Suprapubic skin (tissue), 4 donors: ENCODE results near the gene HADHB. TPM values are rescaled to one million over a fixed set of nuclear protein-coding genes. Genes with fewer than 3 reads are reported as not detected.

ENCODE experiments used
- DNase-seq, 2 donors: peaks; one replicate each; pipeline ENCODE4 v3.0.0-alpha.2; 2019; ENCODE audit warnings: low spot score in 2 of 2
- H3K27ac ChIP-seq: fragments of 200-600 bp; sonication (generic); one replicate; pipeline ENCODE4 v1.5.1; 2019
- H3K27me3 ChIP-seq: fragments of 200-600 bp; sonication (generic); one replicate; pipeline ENCODE4 v1.5.1; 2019
- H3K36me3 ChIP-seq: fragments of 200-600 bp; sonication (generic); one replicate; pipeline ENCODE4 v1.5.1; 2019
- H3K4me1 ChIP-seq: fragments of 200-600 bp; sonication (generic); one replicate; pipeline ENCODE4 v1.5.1; 2019
- H3K4me3 ChIP-seq: fragments of 200-600 bp; sonication (generic); one replicate; pipeline ENCODE4 v1.5.1; 2019; ENCODE audit warnings: mild to moderate bottlenecking
- H3K9me3 ChIP-seq: fragments of 200-600 bp; sonication (generic); one replicate; pipeline ENCODE4 v1.5.1; 2019
- CTCF ChIP-seq, 2 donors: fragments of 200-600 bp in 1 of 2; fragments of 450-650 bp in 1 of 2; sonication (generic) in 1 of 2; IDR thresholded peaks; one replicate each; pipeline ENCODE4 v1.5.1; 2016 to 2019; ENCODE audit warnings: antibody characterized with exemption in 2 of 2, mild to moderate bottlenecking in 1 of 2, moderate library complexity in 1 of 2
- EP300 ChIP-seq: sonication (generic); formaldehyde crosslinking; IDR thresholded peaks from one replicate; pipeline ENCODE4 v1.6.1; 2017; ENCODE audit warnings: antibody characterized with exemption
- POLR2A ChIP-seq, 2 donors: fragments of 450-650 bp; IDR thresholded peaks; one replicate each; pipeline ENCODE4 v1.6.1; 2017; ENCODE audit warnings: antibody characterized with exemption in 2 of 2, mild to moderate bottlenecking in 2 of 2, moderate library complexity in 2 of 2
- POLR2AphosphoS5 ChIP-seq, 3 donors: sonication (generic); formaldehyde crosslinking; IDR thresholded peaks; one replicate each; pipeline ENCODE4 v1.6.1; 2017; ENCODE audit warnings: antibody characterized with exemption in 3 of 3
- WGBS: methylation state at CpG from one replicate; pipeline ENCODE4 v1.1.5; 2018; 5-methylcytosine and 5-hydroxymethylcytosine counted together
- total RNA-seq, 4 donors: library from RNA; depleted of rRNA; stranded (reverse); fragments of >200 nt; gene quantifications; one replicate each; pipeline ENCODE4 v1.1.0, GENCODE V29; 2016

The HADHB gene
- total RNA-seq, 4 donors from 2014 or later = 94.7 to 223 (median 119) TPM

GRCh38 chr2:26270373-26270772 is 25.6 kb downstream of the HADHB start:
- no peak overlapping the region for H3K4me3 ChIP-seq
- TF ChIP-seq CTCF (IDR thresholded peaks at IDR 0.05) (no peak), POLR2A (IDR thresholded peaks at IDR 0.05) (no peak), EP300 (no peak), POLR2AphosphoS5 (IDR thresholded peaks at IDR 0.05) (no peak)
- no peaks in the 10 kb centered on the region for H3K9me3 ChIP-seq
- no peak for DNase-seq
- H3K27ac ChIP-seq = no peak overlapping the region
- H3K27me3 ChIP-seq = no peaks in the 10 kb centered on the region
- peaks cover 35% of the 10 kb centered on the region for H3K4me1 ChIP-seq
- no peaks in the 10 kb centered on the region for H3K36me3 ChIP-seq

- peaks cover 42% of the 10 kb centered on the region for H3K4me1 ChIP-seq
- H3K27me3 ChIP-seq = no peaks in the 10 kb centered on the region
- TF ChIP-seq EP300 (peak; percentile 21), POLR2AphosphoS5 (IDR thresholded peaks at IDR 0.05) (no peak)
- DNase-seq = no peak
- H3K27ac ChIP-seq = peak overlapping the region; percentile 78
- no peaks in the 10 kb centered on the region for H3K9me3 ChIP-seq
- H3K36me3 ChIP-seq = peaks cover 8% of the 10 kb centered on the region
- 51% methylated on average over 2 of the region's 2 CpGs for WGBS
- H3K4me3 ChIP-seq = no peak overlapping the region
These were observed 28.8 kb downstream of the HADHB start for GRCh38 chr2:26273501-26273900.

GRCh38 chr2:26274058-26274613 is 29.4 kb downstream of the HADHB start:
- TF ChIP-seq EP300 (peak; percentile 52), CTCF (IDR thresholded peaks at IDR 0.05) (no peak), POLR2A (IDR thresholded peaks at IDR 0.05) (no peak), POLR2AphosphoS5 (IDR thresholded peaks at IDR 0.05) (peak; percentile 87 to 99 (median 98))
- no peak overlapping the region for H3K4me3 ChIP-seq
- peak in 1 of 2 donors; percentile 86 for DNase-seq
- H3K4me1 ChIP-seq = peaks cover 42% of the 10 kb centered on the region
- H3K36me3 ChIP-seq = peaks cover 15% of the 10 kb centered on the region
- H3K27me3 ChIP-seq = no peaks in the 10 kb centered on the region
- H3K9me3 ChIP-seq = no peaks in the 10 kb centered on the region
- peak overlapping the region; percentile 78 for H3K27ac ChIP-seq
- 15% methylated on average over 5 of the region's 5 CpGs for WGBS

GRCh38 chr2:26276484-26277227 is 31.9 kb downstream of the HADHB start:
- Histone ChIP-seq H3K27me3 (no peaks in the 10 kb centered on the region), H3K4me3 (no peak overlapping the region), H3K9me3 (no peaks in the 10 kb centered on the region), H3K36me3 (peaks cover 38% of the 10 kb centered on the region), H3K4me1 (peaks cover 33% of the 10 kb centered on the region), H3K27ac (no peak overlapping the region)
- TF ChIP-seq CTCF (IDR thresholded peaks at IDR 0.05) (no peak), POLR2A (IDR thresholded peaks at IDR 0.05) (no peak), POLR2AphosphoS5 (IDR thresholded peaks at IDR 0.05) (no peak), EP300 (no peak)
- no peak for DNase-seq
- WGBS = 65% methylated on average over 4 of the region's 4 CpGs

- Histone ChIP-seq H3K36me3 (peaks cover 69% of the 10 kb centered on the region), H3K9me3 (no peaks in the 10 kb centered on the region), H3K27me3 (no peaks in the 10 kb centered on the region), H3K4me3 (no peak overlapping the region), H3K4me1 (peaks cover 12% of the 10 kb centered on the region), H3K27ac (no peak overlapping the region)
- TF ChIP-seq POLR2A (IDR thresholded peaks at IDR 0.05) (no peak), CTCF (IDR thresholded peaks at IDR 0.05) (no peak), POLR2AphosphoS5 (IDR thresholded peaks at IDR 0.05) (no peak), EP300 (no peak)
- WGBS = 90% methylated on average over 3 of the region's 3 CpGs
- no peak for DNase-seq
These were observed 35.1 kb downstream of the HADHB start for GRCh38 chr2:26279886-26280285.
